NCI-H2196 treated with DMSO at 0.1 percent for 48 hours (cell line): ENCODE measurements around the gene MAML2.

Experiments used
- DNase-seq: peaks from one replicate; lab custom pipeline; 2025; ENCODE audit not compliant: unreplicated experiment; lab: John Stamatoyannopoulos, UW

MAML2 gene

DNA sequence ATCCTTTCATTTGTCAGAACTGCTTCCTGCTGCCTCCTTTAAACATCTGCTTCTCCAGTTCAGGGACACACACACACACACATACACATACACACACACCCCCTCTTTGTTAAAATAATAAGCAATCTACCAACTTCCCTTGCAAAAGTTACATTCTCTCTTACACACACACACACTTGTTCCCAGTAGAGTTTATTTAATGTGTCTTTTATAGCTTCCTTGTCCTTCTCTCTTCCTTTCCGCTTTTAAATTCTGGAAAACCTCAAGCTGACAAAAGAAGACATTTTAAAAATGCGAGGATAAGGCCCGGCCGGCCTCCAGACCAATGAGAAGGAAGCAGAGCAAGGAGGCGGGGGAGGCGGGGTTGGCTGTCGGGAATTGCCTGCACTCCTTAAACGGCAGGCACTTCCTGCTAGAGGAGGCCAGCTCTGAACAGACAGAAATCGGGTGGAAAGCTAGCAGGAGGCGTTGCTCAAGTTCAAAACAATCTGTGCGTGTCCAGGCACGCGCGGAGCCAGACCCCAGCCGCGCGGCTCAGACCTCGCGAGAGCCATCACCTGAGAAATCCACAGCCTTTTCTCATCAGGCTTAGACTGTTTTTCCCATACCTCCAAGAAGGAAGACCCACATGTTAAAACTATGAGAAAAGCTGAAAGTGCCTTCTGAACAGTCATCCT lies 99.9 kb downstream of the MAML2 start:
- peak; percentile 93 for DNase-seq

DNA sequence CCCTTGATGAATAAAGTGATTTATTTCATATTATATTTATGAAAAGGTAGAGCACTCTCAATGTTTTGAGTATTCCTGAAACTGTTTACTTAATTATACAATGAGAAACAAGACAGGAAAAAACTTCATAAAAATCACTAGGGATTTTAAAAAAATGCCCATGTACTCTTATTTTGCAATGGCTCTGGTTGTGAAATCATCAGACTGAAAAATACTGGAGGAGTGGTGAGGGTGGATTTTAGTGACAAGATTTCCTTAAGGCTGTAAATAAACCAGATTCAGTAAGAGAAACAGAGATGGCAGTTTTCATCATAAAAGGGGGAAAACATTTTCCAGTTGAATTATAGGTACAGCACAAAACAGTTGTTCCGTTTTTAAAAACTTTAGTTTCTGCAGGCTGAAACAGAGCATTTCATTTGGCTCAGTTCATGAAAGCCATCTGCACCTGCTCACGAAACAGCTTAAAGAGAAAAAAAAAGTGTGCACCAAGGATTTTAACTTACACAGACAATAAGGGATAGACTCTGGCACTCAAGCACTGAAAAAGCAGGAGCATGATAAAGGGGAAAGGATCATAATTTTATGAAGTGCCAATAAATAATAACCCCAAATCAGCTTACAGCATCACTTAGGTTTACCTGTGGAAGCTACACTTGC lies 100.7 kb downstream of the MAML2 start:
- DNase-seq = no peak

DNA sequence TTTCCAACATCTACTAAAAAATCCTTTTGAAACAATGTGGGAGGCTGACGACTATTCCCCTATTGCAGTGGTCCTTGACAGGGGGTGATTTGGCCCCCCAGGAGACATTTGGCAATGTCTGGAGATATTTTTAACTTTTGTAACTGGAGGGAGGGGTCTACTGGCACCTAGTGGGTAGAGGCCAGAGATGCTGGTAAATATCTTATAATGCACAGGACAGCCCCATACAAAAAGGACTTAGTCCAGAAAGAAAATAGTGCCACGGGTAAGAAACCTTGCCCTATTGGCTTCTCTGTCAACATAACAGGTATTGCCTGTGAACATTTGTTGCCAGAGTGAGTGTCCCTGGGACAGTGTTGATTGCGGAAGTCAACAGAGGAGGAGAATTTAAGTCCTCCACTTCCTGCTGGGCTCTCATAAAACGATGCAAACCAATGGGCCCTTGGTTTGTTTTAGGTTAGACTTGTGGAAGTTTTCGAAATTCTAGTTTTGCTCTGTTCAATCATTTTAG lies 101.6 kb downstream of the MAML2 start:
- DNase-seq = no peak

DNA sequence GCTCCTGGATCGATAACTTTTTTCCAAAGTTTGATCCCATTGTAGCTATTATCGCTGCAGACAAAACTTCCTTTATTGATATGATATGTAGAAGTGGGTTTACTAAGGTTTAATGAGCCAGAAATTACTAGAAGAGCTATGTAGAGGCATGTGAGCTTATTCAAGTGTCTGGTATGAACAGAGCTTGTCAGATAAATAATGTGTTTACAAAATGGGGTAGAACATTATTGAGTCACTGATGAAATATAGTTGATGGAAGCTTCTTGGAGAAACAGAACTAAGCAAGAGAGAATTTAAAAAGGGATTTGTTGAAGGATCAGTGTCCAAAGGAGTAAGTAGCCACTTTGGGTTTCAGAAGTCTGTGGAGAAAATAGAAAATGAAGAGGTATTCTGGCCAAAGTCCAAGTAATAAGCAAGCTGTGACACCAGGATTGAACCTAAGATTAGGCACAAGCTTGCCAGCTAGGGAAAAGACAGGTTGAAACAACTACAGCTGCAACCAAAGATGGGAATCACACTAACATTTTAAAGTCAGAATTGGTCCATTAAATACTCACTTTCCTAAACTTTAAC lies 104.3 kb downstream of the MAML2 start:
- no peak for DNase-seq

DNA sequence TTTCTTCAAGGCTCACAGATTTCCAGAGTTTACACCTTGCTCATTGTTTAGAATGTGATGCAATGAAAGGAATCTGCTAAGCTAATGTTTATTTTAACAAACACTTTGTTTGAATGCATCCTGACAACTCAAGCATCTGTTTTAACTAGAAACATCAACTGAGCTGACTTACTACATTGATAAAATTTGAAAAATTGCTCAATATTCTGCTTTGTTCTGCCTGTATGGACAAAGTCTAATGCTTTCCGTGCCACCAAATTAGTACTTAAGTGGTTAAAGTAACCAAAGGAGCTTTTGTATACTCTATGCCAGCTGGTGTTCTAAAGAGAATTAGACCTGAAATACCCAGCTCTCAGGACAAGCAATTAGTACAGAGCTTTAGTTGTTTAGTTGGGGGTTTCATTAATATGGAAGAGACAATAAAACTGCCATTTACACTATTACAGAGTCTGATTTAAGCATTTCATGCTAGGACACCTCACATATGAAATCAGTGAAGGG lies 105.2 kb downstream of the MAML2 start:
- no peak for DNase-seq

DNA sequence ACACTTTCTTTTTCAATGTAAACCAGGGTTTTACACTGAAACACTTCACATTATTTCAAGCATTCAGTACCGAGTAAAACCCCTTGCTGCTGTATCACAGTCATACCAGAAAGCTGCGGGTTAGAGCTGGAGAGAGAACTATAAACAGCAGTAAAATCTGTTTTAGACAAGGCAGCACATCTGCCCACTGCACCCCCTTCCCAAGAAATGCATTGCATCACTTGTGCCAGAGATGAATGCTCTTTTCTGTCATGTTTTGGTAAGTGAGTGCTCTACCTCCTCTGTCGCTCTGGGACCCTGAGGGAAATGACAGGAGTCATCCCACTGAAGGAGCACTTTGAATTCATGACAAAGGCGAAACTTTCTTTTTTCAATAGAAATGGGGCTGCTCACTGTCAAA lies 107.2 kb downstream of the MAML2 start:
- no peak for DNase-seq

DNA sequence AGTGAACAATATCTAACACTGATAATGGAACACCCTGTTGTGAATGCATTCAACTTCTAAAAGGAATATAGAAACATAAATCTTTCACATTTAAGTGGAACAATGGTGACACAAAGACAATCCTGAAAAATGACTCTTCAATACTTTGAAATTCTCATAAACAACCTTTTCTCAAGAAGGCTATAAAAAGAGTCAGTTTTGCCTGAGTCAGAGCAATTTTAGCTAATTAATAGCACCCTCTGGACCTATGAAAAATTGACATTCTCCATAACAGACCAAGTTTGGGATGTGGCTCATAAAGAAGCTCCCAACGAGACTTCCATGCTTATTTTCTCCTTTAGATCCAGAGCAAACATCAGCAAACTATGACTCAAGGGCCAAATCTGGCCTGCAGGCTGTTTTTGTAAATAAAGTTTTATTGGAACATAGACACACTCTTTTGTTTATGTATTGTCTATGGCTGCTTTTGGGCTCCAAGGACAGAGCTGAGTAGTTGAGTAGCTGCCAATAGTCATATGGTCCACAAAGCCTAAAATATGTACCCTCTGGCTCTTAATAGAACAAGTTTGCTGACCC lies 108.0 kb downstream of the MAML2 start:
- DNase-seq = no peak

DNA sequence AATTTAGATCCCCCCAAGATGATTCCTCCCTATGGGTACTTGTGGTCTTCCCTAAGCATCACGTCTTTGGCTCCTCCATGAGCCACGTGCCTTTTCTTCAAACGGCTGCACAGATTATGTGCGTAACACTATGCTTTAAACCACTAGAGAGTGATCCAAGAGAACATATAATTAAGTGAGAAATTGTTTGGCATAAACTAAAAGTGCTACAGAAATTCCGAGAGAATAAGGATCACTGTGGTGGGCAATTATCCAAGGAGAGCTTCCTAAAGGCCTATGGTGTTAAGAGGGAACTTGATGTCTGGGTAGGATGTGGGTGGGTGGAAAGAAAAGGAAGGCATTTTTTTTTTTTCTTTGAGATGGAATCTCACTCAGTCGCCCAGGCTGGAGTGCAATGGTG lies 110.9 kb downstream of the MAML2 start:
- DNase-seq = no peak

DNA sequence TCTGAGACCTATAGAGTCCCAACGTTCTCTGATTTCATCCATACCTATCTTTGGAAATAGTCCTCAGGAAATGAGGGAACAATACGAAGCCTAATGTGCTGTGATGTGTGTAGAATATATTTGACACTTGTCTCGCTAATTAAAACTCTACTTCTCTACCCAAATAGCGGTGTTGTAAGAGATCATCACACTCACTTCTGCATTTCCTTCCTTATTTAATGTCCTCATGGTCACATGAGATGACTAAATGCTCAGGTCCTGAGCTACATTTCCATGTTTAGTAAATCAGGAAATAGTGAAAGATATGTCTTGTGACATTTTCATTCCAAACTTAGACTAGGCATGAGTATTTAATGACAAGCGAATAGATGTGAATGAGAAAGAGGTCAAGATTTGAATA lies 112.3 kb downstream of the MAML2 start:
- no peak for DNase-seq

DNA sequence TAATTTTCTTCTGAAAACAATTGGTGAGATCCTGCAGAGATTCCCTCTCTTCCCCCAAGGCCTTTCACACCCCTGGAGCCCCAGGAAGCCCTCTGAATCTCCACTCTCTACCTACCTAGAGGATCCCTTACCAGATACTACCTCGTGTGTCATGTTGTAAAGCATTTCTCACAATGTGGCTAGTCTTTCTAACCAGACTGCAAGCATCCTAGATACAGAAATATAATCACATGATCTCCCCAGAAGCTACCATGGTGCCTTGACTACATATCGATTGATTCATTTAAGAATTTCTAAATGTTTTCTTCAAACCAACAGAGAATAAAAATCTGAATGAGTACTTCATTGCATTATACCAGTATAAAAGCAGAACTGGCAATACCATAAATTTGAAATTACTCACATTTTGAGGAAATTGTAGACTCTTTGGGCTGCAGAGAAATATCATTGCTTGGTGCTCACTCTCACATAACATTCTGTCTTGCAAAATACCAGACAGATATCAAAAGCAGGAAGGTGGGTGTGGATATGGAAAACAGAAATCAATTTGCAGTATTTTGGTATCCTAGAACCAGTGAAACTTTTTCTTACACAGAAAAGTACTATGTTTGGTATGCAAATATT lies 113.5 kb downstream of the MAML2 start:
- DNase-seq = no peak

DNA sequence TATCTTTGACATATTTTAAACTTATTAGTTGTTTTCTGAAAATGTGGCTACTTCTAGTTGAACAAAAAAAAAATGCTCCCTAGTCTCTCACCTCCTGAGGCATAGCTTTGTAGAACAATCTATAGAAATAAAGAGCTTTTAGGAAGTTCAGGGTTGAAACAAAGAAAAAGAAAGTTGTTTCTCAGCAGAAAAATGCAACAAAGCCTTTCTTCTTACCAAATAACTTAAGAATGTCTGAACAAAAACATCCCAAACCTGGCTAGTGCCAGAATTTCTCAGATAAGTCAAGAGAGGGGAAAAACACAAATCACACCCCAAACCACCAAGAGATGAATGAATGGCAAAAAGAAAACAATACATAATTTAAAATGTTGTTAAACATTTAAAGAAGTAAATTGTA lies 114.1 kb downstream of the MAML2 start:
- no peak for DNase-seq

DNA sequence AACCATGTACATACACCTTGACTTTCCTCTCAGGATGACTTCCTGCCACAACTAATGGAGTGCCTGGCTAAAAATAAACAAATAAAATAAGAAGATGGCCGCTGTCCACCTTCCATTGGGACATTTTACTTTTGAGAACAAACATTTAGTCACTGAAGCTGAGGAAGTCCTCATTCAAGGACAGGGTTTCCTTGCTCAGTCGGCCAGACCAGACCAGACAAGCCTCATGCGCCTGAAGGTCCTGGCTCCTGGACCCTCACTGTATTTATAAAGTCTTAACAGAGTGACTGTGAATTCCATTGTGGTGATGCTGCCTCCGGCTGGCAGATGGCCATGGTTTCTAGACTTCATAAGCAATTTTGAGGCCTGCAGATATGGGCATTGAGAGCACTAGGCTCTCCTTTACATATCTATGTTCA lies 114.5 kb downstream of the MAML2 start:
- DNase-seq = no peak

DNA sequence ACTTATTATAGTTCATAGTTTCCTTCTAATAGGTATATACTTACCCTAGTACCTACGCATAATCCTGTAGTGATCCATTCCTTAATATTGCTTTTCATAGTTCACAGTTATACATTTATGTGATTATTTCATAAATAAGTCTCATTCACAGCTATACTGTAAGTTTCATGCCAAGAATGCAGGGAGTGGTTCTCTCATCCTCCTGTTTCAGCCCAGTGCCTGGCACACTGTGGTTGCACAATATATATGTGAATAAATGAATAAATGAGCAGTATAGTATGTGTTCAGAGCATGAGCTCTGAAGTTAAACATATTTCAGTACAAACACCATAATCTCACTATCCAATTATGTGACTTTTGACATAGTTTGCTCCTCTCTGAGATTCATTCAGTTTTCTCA lies 115.8 kb downstream of the MAML2 start:
- DNase-seq = no peak

DNA sequence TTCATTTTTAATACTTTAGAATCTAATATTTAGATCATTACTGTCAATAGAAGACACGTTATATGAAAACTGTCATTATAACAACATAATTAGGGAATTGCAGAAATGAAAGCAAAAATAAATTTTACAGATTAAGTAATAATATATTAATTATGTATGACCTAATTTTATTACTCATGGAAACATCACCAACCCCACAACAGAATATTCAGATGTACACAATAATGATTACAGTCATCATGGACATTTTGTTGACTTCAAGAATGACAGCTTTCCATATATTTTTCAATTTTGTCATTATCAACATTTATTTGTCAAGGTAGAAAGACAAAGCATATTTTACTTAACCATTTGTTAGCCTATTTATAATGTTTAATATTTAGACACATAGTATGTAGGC lies 119.9 kb downstream of the MAML2 start:
- no peak for DNase-seq

DNA sequence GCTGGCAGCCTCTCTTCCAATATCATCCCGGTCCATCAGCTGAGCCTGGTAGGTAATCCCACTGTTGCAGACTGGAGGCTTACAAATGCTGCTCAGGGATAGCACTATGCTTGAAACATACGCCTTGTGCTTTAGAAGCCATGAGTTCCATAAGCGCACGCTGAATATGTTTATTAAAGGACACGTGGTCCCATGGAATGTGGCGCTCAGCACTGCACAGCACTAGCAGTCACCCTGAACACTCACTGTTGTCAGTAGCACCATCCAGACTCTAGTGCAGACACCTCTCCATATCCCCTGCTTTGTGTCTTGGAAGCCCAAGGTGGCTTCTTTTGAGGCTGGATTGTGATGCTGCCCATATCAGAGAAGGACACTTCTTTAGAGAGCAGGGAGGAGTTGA lies 120.9 kb downstream of the MAML2 start:
- no peak for DNase-seq

DNA sequence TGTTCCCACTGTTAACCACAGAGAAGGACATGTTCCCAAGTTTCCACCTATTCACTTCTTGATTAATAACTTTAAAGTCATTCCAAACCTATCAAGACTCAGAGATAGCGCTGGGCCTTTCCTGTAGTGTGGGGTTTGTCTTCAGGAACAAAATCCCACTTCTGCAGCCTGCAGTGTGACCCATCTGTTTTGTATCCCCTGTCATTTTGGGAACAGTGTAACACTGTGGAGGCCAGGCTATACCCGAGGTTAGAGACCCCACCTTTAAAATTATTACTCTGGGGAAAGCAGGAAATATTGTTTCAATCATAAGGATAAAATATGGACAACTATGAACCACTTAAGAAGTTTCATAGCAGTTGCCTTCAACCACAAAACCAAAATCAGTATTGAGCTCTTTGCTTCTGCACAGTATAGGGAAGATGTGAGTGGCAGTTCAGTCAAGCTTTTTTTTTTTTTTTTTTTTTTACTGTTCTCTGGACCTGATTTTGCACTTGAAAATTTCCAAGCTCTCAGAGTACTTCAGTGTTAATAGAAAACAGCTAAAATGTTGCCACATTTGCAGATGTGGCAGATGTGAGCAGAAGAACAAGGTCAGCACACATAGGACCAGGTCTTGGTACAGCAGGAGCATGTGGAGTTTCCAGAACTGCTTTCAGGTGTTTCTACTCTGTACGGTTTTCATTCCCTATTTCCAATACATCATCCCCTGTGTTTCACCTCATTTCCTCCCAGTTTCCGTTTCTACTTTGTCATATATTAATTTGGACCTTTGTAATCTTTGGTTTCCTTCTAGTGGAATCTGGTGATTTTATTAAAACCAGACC lies 121.5 kb downstream of the MAML2 start:
- DNase-seq = no peak

DNA sequence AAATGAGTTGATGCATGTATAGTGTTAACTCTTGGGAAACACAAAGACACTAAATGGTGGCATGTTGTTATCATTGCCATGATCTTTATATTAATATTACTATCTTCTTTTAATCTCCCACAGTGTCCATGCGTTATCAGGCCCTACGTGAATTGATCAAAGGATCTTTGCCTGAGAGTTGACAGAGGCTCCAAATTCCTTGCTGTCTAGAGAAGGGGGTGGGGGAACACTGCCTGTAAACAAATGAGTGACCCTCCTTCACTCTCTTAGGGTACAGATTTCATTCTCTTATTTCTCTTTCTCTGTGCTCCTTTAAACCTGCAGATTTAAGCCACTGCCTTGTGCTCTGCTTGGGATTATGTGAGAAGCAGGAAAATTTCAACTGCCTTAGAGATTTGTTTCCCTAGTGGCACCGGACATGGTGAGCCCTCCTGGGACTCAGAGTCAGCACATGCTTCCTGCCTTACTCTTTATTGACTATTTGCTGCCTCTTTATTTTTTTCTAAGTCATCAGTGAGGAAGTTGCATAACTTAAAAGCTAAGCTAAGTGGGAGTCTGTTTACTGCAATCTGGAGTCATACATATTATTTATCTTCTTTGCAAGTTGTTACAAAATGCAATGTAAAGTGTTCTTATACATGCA lies 122.9 kb downstream of the MAML2 start:
- DNase-seq = no peak

DNA sequence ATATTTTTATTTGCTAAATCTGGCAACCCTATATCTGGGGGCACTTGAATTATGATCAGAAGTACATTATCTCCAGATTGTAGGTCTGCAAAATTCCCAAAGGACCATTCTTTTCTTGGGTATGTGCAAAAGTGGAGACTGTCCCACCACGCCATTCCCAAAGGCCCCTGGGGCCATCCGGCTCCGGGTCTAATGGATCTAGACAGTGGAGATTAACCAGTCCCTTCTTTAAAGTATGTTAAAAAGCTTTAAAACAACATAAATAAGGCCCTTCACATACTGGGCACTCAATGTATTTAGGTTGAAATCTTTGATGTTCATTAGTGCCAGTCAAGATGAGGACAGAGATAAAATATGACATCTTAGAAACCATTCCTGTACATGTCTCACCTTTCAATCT lies 124.1 kb downstream of the MAML2 start:
- no peak for DNase-seq

DNA sequence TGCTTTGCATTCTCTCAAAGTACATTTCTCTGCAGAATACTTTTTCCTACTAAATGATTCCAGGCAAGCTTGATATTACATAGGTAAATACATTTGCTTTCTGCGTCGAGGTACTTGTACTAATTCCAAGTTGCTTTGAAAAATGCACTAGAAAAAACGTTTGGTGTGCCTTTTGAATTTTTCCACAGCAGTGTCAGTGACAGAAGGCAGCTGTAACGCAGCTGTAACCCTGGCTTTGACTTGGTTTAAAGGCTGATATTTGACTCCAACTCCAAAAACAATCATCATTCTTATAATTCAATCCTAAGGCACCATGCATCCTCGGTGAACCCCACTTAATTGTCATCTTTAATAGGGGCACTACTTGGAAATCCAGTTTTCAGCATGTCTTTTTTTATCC lies 125.0 kb downstream of the MAML2 start:
- no peak for DNase-seq

DNA sequence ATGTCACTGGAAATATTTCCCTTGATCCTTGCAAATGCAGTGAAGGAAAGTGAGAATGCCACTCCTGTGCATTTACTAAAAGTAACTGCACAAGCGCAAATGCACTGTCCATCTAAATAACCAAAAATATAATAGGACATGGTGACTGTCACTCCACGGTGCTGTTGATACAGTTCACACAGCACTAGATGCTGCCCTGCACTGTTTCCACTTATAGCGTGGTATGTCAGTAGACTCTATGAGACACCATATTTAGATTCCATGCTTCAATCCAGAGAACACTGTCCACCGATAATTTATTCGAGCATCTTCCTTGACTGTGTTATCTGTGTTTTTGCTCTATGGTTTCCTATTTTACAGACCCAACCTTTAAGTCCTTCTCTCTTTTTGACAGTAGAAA lies 125.8 kb downstream of the MAML2 start:
- no peak for DNase-seq
